BE2C (cell line): ENCODE measurements around the gene CATSPER4. TPM values are rescaled to one million over a fixed set of nuclear protein-coding genes. Genes with fewer than 3 reads are reported as not detected.
A peak's percentile ranks its signal among the peaks of the same experiment; 100 is the strongest.

Experiments used
- DNase-seq: peaks from one replicate; pipeline ENCODE4 v3.0.0-alpha.2; 2020
- H3K27me3 ChIP-seq: fragments of 250-450 bp; sonication (Bioruptor Pico); 2 replicates; pipeline ENCODE4 v1.5.1; 2020; ENCODE audit warnings: mild to moderate bottlenecking
- H3K36me3 ChIP-seq: fragments of 250-450 bp; sonication (Bioruptor Pico); 2 replicates; pipeline ENCODE4 v1.5.1; 2020; ENCODE audit warnings: mild to moderate bottlenecking
- H3K4me1 ChIP-seq: fragments of 250-450 bp; sonication (Bioruptor Pico); 2 replicates; pipeline ENCODE4 v1.5.1; 2020
- H3K4me3 ChIP-seq: 2 replicates; pipeline ENCODE4 v1.5.1; 2011; ENCODE audit warnings: low read depth, low read length
- H3K9me3 ChIP-seq: fragments of 250-450 bp; sonication (Bioruptor Pico); 2 replicates; pipeline ENCODE4 v1.5.1; 2020
- CTCF ChIP-seq: IDR thresholded peaks from 2 replicates; pipeline ENCODE4 v1.5.1; 2012; ENCODE audit warnings: mild to moderate bottlenecking, low read depth, low read length
- polyA plus RNA-seq: library from polyadenylated mRNA; unstranded; fragments of >200 nt; gene quantifications from one replicate; pipeline ENCODE4 v1.2.1, GENCODE V29; 2012; ENCODE audit warnings: low read depth, missing spikeins; ENCODE audit not compliant: insufficient read length, insufficient read depth

CATSPER4 gene
- not detected for polyA plus RNA-seq

- TF ChIP-seq CTCF, result peak; percentile 44
- H3K9me3 ChIP-seq, result no peaks in the 10 kb centered on the region
- peak; percentile 28 for DNase-seq
These were observed at the start of gene CATSPER4 for GRCh38 chr1:26190373-26190987. Gene CATSPER4 (plus strand): TSS chr1:26190602. CDS start chr1:26190628, 26 bp downstream.

GRCh38 chr1:26142159-26142558 is 48.2 kb upstream of the CATSPER4 start:
- Histone ChIP-seq H3K36me3 (no peaks in the 10 kb centered on the region), H3K4me1 (no peaks in the 10 kb centered on the region), H3K9me3 (no peaks in the 10 kb centered on the region), H3K4me3 (no peak overlapping the region), H3K27me3 (no peaks in the 10 kb centered on the region)
- TF ChIP-seq CTCF, result no peak
- no peak for DNase-seq

More at GRCh38 chr1:26190373-26190987, at the start of gene CATSPER4:
- Histone ChIP-seq H3K4me3 (no peak within 1 kb of the TSS), H3K27me3 (no peaks in the 10 kb centered on the region), H3K36me3 (no peaks in the 10 kb centered on the region), H3K4me1 (no peaks in the 10 kb centered on the region)

- peak; percentile 75 for DNase-seq
- Histone ChIP-seq H3K4me3 (no peak overlapping the region), H3K4me1 (no peaks in the 10 kb centered on the region), H3K36me3 (no peaks in the 10 kb centered on the region), H3K9me3 (no peaks in the 10 kb centered on the region), H3K27me3 (no peaks in the 10 kb centered on the region)
- TF ChIP-seq CTCF, result peak; percentile 68
These were observed 45.1 kb upstream of the CATSPER4 start for GRCh38 chr1:26145041-26145959.

GRCh38 chr1:26145960-26146294 is 44.5 kb upstream of the CATSPER4 start:
- TF ChIP-seq CTCF, result no peak
- H3K4me3 ChIP-seq, result no peak overlapping the region
- no peaks in the 10 kb centered on the region for H3K4me1 ChIP-seq
- H3K9me3 ChIP-seq, result no peaks in the 10 kb centered on the region
- no peaks in the 10 kb centered on the region for H3K27me3 ChIP-seq
- H3K36me3 ChIP-seq, result no peaks in the 10 kb centered on the region
- no peak for DNase-seq

GRCh38 chr1:26148887-26149286 is 41.5 kb upstream of the CATSPER4 start:
- Histone ChIP-seq H3K4me1 (no peaks in the 10 kb centered on the region), H3K36me3 (no peaks in the 10 kb centered on the region), H3K9me3 (no peaks in the 10 kb centered on the region), H3K4me3 (no peak overlapping the region), H3K27me3 (no peaks in the 10 kb centered on the region)
- no peak for TF ChIP-seq CTCF
- DNase-seq, result no peak
